Epithelial cell of esophagus (primary cell): Measurements from ENCODE around the gene MYMX.
"Not testable (repeated sequence)": the region's sequence is repeated elsewhere in the genome, so short reads cannot be mapped to it uniquely, and the experiment has no call there.

ENCODE experiments used
- DNase-seq: peaks from one replicate; pipeline ENCODE4 v3.0.0; 2010; ENCODE audit warnings: low read depth
- H3K4me3 ChIP-seq: 2 replicates; pipeline ENCODE4 v1.5.1; 2011; ENCODE audit warnings: mild to moderate bottlenecking, low read length, control low read depth
- TF ChIP-seq, protein P1 (sequence below): IDR thresholded peaks from 2 replicates; pipeline ENCODE4 v1.5.1; 2011; ENCODE audit warnings: low read depth, mild to moderate bottlenecking, low read length, control low read depth, inconsistent platforms; ENCODE audit not compliant: insufficient read depth; ENCODE audit errors: missing control alignments

MYMX gene

DNA sequence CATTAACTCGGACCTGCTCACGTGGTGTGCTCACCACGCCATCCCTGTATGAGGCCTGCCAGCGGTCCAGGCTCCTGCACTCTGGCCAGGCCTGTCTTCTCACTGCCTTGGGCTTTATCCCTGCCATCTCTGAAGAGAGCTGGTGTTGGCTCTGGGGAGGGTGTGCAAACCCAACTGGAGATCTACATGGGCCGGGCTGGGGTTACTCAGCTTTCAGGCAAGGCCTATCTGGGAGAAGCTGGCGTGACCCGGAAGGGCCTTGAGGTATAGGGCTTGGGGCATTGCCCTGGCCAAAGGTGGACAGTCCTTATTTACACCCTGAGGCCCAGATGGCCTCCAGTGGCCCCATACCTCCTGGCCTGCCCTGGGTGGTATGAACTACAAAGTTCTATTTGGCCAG lies 11.7 kb downstream of the MYMX start:
- TF ChIP-seq, protein P1, sequence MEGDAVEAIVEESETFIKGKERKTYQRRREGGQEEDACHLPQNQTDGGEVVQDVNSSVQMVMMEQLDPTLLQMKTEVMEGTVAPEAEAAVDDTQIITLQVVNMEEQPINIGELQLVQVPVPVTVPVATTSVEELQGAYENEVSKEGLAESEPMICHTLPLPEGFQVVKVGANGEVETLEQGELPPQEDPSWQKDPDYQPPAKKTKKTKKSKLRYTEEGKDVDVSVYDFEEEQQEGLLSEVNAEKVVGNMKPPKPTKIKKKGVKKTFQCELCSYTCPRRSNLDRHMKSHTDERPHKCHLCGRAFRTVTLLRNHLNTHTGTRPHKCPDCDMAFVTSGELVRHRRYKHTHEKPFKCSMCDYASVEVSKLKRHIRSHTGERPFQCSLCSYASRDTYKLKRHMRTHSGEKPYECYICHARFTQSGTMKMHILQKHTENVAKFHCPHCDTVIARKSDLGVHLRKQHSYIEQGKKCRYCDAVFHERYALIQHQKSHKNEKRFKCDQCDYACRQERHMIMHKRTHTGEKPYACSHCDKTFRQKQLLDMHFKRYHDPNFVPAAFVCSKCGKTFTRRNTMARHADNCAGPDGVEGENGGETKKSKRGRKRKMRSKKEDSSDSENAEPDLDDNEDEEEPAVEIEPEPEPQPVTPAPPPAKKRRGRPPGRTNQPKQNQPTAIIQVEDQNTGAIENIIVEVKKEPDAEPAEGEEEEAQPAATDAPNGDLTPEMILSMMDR: no peak
- no peak for DNase-seq
- H3K4me3 ChIP-seq: no peak overlapping the region

DNA sequence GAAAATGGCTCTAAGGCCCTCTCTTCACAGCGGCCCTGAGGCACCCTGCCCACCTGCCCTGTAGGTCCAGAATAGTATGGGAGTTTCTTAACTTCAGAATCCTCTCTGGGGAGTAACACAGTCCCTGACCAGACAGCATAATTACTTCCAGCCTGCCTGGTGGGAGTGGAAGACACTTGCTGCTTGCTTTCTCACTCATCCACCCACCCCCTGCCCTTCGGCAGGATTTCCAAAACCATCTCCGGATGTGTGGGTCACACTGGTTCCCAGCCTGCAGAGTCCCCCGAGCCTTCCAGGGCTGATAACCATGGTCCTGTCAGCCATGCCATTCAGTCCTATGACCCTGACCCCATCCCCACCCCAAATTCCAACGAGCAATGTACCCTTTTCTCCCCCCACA lies 12.1 kb downstream of the MYMX start:
- TF ChIP-seq, protein P1: no peak
- no peak for DNase-seq
- H3K4me3 ChIP-seq: no peak overlapping the region

DNA sequence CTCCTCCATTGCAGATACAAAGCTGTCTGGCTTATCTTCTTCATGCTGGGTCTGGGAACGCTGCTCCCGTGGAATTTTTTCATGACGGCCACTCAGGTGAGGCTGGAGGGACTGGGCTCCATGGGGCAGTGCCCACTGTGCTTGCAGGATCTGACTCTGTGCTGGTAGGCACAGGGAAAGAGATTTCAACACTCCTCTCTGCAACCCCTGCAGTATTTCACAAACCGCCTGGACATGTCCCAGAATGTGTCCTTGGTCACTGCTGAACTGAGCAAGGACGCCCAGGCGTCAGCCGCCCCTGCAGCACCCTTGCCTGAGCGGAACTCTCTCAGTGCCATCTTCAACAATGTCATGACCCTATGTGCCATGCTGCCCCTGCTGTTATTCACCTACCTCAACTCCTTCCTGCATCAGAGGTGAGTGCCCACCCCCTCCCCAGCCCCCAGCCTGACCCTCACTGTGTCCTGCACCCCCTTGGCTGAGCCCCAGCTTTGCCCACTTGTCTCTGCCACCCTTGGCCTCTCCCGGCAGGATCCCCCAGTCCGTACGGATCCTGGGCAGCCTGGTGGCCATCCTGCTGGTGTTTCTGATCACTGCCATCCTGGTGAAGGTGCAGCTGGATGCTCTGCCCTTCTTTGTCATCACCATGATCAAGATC lies 12.8 kb downstream of the MYMX start:
- no peak for DNase-seq
- TF ChIP-seq, protein P1: no peak
- no peak overlapping the region for H3K4me3 ChIP-seq

DNA sequence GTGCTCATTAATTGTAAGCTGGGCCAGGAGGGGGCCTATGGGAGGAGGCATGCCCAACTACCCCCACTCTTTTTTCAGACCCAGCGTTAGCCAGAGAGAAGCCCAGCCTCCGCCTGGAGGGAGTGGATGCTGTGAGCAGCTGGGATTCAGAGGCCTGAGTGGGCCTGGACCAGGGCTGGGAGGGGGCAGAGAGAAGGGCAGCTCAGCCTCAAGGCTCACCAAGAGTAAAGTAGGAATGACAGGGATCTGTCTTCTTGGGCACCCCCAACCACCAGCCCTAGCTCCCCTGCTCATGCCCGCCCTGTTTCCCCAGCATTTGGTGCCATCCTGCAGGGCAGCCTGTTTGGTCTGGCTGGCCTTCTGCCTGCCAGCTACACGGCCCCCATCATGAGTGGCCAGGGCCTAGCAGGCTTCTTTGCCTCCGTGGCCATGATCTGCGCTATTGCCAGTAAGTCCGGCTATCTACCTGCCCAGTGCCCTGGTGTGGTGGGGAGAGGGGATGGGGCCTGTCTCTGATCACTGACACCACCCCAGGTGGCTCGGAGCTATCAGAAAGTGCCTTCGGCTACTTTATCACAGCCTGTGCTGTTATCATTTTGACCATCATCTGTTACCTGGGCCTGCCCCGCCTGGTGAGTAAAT lies 13.4 kb downstream of the MYMX start:
- H3K4me3 ChIP-seq: no peak overlapping the region
- DNase-seq: no peak
- TF ChIP-seq, protein P1: no peak

DNA sequence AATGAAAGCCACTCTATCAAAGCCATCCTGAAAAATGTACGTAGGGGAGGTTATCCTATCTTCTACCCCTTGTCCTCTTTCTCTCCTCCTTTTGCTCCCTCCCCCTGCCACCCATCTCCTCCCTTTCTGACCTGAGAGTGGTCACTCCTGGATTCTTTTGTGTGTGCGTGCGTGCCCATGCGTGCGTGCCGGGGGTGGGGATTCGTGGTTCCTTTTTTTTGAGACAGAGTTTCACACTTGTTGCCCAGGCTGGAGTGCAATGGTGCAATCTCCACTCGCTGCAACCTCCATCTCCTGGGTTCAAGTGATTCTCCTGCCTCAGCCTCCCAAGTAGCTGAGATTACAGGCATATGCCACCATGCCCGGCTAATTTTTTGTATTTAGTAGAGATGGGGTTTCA lies 14.7 kb downstream of the MYMX start:
- DNase-seq, H3K4me3 ChIP-seq: not testable (repeated sequence)

DNA sequence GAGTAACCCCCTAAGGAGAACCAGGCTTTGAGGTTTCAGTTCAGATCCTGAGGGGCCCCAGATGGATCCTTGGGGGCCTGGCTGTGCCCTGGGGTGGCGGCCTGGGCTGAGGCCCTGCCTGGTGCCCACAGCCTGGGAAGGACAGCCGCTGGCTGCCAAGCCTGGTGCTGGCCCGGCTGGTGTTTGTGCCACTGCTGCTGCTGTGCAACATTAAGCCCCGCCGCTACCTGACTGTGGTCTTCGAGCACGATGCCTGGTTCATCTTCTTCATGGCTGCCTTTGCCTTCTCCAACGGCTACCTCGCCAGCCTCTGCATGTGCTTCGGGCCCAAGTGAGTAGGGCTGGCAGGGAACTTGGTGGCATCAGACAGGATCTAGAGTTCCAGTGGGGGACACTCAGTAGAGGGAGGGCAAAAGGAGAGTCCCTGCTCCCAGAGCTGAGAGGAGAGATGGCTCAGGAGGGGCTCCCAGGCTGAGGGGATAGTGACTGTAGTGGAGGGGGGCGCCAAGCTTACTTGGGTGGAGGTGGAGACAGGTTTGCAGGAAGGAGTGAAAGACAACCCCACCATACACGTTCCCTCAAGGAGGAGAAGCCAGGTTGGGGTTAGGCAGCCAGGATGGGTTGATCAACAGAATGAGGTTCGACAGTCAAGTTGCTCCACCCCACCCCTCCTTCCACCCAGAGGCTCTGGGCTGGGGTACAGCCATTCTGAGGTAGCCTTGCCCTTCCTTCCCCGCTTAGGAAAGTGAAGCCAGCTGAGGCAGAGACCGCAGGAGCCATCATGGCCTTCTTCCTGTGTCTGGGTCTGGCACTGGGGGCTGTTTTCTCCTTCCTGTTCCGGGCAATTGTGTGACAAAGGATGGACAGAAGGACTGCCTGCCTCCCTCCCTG lies 16.2 kb downstream of the MYMX start:
- TF ChIP-seq, protein P1: no peak
- H3K4me3 ChIP-seq: no peak overlapping the region
- no peak for DNase-seq

DNA sequence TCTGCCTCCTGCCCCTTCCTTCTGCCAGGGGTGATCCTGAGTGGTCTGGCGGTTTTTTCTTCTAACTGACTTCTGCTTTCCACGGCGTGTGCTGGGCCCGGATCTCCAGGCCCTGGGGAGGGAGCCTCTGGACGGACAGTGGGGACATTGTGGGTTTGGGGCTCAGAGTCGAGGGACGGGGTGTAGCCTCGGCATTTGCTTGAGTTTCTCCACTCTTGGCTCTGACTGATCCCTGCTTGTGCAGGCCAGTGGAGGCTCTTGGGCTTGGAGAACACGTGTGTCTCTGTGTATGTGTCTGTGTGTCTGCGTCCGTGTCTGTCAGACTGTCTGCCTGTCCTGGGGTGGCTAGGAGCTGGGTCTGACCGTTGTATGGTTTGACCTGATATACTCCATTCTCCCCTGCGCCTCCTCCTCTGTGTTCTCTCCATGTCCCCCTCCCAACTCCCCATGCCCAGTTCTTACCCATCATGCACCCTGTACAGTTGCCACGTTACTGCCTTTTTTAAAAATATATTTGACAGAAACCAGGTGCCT lies 16.9 kb downstream of the MYMX start:
- H3K4me3 ChIP-seq: no peak overlapping the region
- DNase-seq: no peak
- TF ChIP-seq, protein P1: no peak
